Esophagus muscularis mucosa (tissue), 4 donors: ENCODE results near the gene TSPOAP1. TPM values are rescaled to one million over a fixed set of nuclear protein-coding genes. Genes with fewer than 3 reads are reported as not detected.

Experiments used
- DNase-seq: peaks from one replicate; pipeline ENCODE4 v3.0.0-alpha.2; 2017; ENCODE audit errors: extremely low spot score
- H3K27ac ChIP-seq, 4 donors: fragments of 200-600 bp; sonication (generic); replicated peaks in 1 of 4; 1 replicate in 3 of 4; 2 replicates in 1 of 4; pipeline ENCODE4 v1.5.1; 2016 to 2019; ENCODE audit warnings: mild to moderate bottlenecking in 1 of 4
- H3K27me3 ChIP-seq, 4 donors: fragments of 200-600 bp; sonication (generic); one replicate each; pipeline versions ENCODE4 v1.5.1 to v1.6.0; 2016 to 2019
- H3K36me3 ChIP-seq, 4 donors: fragments of 200-600 bp; sonication (generic); one replicate each; pipeline ENCODE4 v1.5.1; 2016 to 2019
- H3K4me1 ChIP-seq, 4 donors: fragments of 200-600 bp; sonication (generic); one replicate each; pipeline ENCODE4 v1.5.1; 2016 to 2019
- H3K4me3 ChIP-seq, 4 donors: fragments of 200-600 bp; sonication (generic); 1 replicate in 2 of 4; 2 replicates in 2 of 4; pipeline ENCODE4 v1.5.1; 2016 to 2019; ENCODE audit warnings: mild to moderate bottlenecking in 4 of 4, moderate library complexity in 1 of 4
- H3K9me3 ChIP-seq, 4 donors: fragments of 200-600 bp; sonication (generic); 1 replicate in 3 of 4; 2 replicates in 1 of 4; pipeline ENCODE4 v1.5.1; 2016 to 2019
- EP300 ChIP-seq: sonication (generic); formaldehyde crosslinking; IDR thresholded peaks from one replicate; pipeline ENCODE4 v1.6.1; 2017; ENCODE audit warnings: antibody characterized with exemption
- POLR2A ChIP-seq: fragments of 450-650 bp; IDR thresholded peaks from one replicate; pipeline ENCODE4 v1.6.1; 2017; ENCODE audit warnings: antibody characterized with exemption, moderate library complexity, mild to moderate bottlenecking, low read depth
- POLR2AphosphoS5 ChIP-seq, 2 donors: sonication (generic); formaldehyde crosslinking; IDR thresholded peaks; one replicate each; pipeline ENCODE4 v1.6.1; 2017; ENCODE audit warnings: antibody characterized with exemption in 2 of 2
- WGBS: methylation state at CpG from one replicate; pipeline ENCODE4 v1.1.5; 2018; 5-methylcytosine and 5-hydroxymethylcytosine counted together
- intact Hi-C: fragments of 100-400 bp; cut with DNase I; formaldehyde crosslinking; loops from one replicate; pipeline ENCODE4 v1.15.1; 2023
- total RNA-seq, 4 donors: library from RNA; depleted of rRNA; stranded (reverse); fragments of >200 nt; gene quantifications; one replicate each; pipeline versions ENCODE4 v1.1.0 to v1.2.1, GENCODE V29; 2016
- TF ChIP-seq, protein P1 (sequence below), 3 experiments: fragments of 200-600 bp in 2 of 3; fragments of 450-650 bp in 1 of 3; sonication (generic) in 2 of 3; IDR thresholded peaks; one replicate each; pipeline ENCODE4 v1.5.1; 2017 to 2019; ENCODE audit warnings: antibody characterized with exemption in 3 of 3, mild to moderate bottlenecking in 2 of 3, moderate library complexity in 1 of 3

Gene TSPOAP1
- total RNA-seq, 4 donors from 2014 or later, result 10.0 to 19.0 (median 16.0) TPM

DNA sequence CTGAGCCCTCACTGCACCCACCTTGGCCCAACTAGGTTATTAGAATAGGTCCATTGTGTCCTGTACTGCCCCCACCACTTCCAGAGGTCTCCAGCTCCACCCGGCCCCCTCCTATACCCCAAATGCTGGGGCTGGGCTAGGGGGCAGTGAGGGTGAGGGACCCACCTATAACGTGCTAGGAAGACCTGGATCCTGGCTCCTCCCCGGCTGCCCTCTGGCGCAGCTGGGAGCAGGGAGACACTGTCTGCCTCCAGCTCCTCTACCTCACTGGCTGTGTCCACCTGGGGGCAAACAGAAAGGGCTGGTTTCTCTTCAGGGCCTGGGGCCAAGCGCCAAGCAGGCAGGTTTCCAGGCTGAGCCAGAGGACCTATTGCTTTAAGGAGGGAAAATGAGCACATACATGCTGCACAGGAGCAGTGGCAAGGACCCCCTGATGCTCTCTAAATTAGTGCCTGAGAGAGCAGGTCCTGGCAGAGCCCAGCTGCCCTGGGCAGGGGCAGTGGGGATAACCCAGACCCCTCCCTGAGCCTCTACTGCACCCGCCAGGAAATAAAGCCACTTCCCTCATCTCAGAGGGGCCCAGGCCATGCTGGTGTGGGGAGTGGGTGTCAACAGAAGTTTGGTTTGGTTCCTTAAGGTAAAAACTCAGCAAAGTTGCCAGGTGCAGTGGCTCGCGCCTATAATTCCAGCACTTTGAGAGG is 12.2 kb downstream of the TSPOAP1 start:
- Histone ChIP-seq H3K4me1 (no peaks in the 10 kb centered on the region), H3K27ac (no peak overlapping the region), H3K27me3 (no peaks in the 10 kb centered on the region), H3K4me3 (no peak overlapping the region), H3K36me3 (peaks cover 0 to 36% (median 6%) of the 10 kb centered on the region in 4 donors), H3K9me3 (no peaks in the 10 kb centered on the region)
- intact Hi-C loops, result no loop called here
- DNase-seq, result no peak
- WGBS, result 78% methylated on average over 7 of the region's 8 CpGs
- TF ChIP-seq, protein P1, sequence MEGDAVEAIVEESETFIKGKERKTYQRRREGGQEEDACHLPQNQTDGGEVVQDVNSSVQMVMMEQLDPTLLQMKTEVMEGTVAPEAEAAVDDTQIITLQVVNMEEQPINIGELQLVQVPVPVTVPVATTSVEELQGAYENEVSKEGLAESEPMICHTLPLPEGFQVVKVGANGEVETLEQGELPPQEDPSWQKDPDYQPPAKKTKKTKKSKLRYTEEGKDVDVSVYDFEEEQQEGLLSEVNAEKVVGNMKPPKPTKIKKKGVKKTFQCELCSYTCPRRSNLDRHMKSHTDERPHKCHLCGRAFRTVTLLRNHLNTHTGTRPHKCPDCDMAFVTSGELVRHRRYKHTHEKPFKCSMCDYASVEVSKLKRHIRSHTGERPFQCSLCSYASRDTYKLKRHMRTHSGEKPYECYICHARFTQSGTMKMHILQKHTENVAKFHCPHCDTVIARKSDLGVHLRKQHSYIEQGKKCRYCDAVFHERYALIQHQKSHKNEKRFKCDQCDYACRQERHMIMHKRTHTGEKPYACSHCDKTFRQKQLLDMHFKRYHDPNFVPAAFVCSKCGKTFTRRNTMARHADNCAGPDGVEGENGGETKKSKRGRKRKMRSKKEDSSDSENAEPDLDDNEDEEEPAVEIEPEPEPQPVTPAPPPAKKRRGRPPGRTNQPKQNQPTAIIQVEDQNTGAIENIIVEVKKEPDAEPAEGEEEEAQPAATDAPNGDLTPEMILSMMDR (IDR thresholded peaks at IDR 0.05), result no peak
- TF ChIP-seq POLR2A, result no peak
- TF ChIP-seq POLR2AphosphoS5 (IDR thresholded peaks at IDR 0.05), result no peak
- TF ChIP-seq EP300, result no peak

DNA sequence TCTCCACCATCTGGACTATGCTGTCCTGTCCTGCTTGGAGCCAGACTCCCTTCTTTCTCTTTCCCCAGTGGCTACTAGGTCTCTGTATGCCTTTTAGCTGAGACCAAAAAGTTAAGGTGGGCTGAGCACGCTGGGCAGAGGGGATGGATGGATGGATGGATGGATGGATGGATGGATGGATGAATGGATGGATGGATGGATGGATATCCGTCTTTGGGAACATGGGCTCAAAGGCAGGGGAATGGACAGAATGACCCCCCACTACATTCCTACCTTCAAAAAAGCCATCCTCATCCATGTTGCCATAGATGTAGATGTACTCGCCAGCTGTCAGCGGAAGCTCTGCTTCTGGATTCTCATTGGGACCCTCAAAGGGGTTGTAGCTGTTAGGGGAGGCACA is 12.8 kb downstream of the TSPOAP1 start:
- Histone ChIP-seq H3K4me3 (no peak overlapping the region), H3K27me3 (no peaks in the 10 kb centered on the region), H3K4me1 (no peaks in the 10 kb centered on the region), H3K27ac (no peak overlapping the region), H3K9me3 (no peaks in the 10 kb centered on the region), H3K36me3 (peaks cover 0 to 42% (median 9%) of the 10 kb centered on the region in 4 donors)
- no peak for DNase-seq
- WGBS, result 96% methylated on average over 4 of the region's 4 CpGs
- intact Hi-C loops, result no loop called here
- TF ChIP-seq, protein P1 (IDR thresholded peaks at IDR 0.05), result no peak
- TF ChIP-seq POLR2A (no peak), POLR2AphosphoS5 (IDR thresholded peaks at IDR 0.05) (no peak), EP300 (no peak)

DNA sequence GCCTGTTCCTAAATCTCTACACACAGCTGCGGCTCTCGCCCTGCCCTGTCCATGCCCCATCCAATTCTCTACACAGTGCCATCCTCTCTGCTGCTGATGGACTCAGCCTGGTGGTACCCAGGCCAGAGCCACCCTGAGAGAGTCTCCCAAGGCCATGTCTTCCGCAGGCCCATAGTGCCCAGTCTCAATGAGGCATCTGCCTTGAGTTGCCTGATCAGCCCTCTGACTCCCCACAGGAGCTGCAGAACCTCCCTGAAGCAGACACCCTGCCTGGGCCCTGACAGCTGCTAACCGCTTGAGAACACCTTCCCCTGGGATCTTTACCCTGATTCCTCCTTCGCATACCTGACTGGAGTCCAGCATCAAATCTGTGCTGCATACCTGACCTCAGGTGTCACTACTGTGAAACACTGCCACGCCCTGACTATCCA is 13.3 kb downstream of the TSPOAP1 start:
- TF ChIP-seq POLR2AphosphoS5 (IDR thresholded peaks at IDR 0.05) (no peak), POLR2A (no peak), EP300 (no peak)
- TF ChIP-seq, protein P1 (IDR thresholded peaks at IDR 0.05), result no peak
- intact Hi-C loops, result no loop called here
- Histone ChIP-seq H3K27me3 (no peaks in the 10 kb centered on the region), H3K9me3 (no peaks in the 10 kb centered on the region), H3K4me3 (no peak overlapping the region), H3K27ac (no peak overlapping the region), H3K36me3 (peaks cover 0 to 43% (median 10%) of the 10 kb centered on the region in 4 donors), H3K4me1 (no peaks in the 10 kb centered on the region)
- WGBS, result 95% methylated on average over 6 of the region's 6 CpGs
- no peak for DNase-seq

GRCh38 chr17:58314706-58315015 is 13.9 kb downstream of the TSPOAP1 start:
- DNase-seq, result no peak
- TF ChIP-seq POLR2A (no peak), EP300 (no peak), POLR2AphosphoS5 (IDR thresholded peaks at IDR 0.05) (no peak)
- TF ChIP-seq, protein P1 (IDR thresholded peaks at IDR 0.05), result no peak
- WGBS, result 90% methylated on average over 6 of the region's 6 CpGs
- Histone ChIP-seq H3K36me3 (peaks cover 0 to 43% (median 12%) of the 10 kb centered on the region in 4 donors), H3K27me3 (no peaks in the 10 kb centered on the region), H3K4me3 (no peak overlapping the region), H3K4me1 (no peaks in the 10 kb centered on the region), H3K27ac (no peak overlapping the region), H3K9me3 (no peaks in the 10 kb centered on the region)
- intact Hi-C loops, result no loop called here
